Measurements from ENCODE around the gene PLAAT2.
"Not testable (repeated sequence)": the region's sequence is repeated elsewhere in the genome, so short reads cannot be mapped to it uniquely, and the experiment has no call there.

Gene PLAAT2

GRCh38 chr11:63532799-63533475 lies 30.2 kb downstream of the PLAAT2 start:
- peaks cover 3% of the 10 kb centered on the region for H3K4me1 ChIP-seq (ENCODE audit: insufficient read depth, poor library complexity, severe bottlenecking)
- TF ChIP-seq CTCF (IDR thresholded peaks at IDR 0.05; ENCODE audit: poor library complexity, severe bottlenecking) = no peak
- H3K27ac ChIP-seq (ENCODE audit: poor library complexity, severe bottlenecking) = no peak overlapping the region

GRCh38 chr11:63532117-63532516 lies 31.1 kb downstream of the PLAAT2 start:
- H3K4me1 ChIP-seq (ENCODE audit: insufficient read depth, poor library complexity, severe bottlenecking) = peaks cover 3% of the 10 kb centered on the region
- DNase-seq (ENCODE audit: low spot score) (no peak), ATAC-seq (ENCODE audit: low read depth) (no peak)
- H3K27me3 ChIP-seq (ENCODE audit: insufficient read depth, poor library complexity, severe bottlenecking) = no peaks in the 10 kb centered on the region
- H3K9me3 ChIP-seq (ENCODE audit: severe bottlenecking) = no peaks in the 10 kb centered on the region
- TF ChIP-seq CTCF (IDR thresholded peaks at IDR 0.05; ENCODE audit: poor library complexity, severe bottlenecking) = no peak
- no peaks in the 10 kb centered on the region for H3K36me3 ChIP-seq (ENCODE audit: low read depth)
- H3K27ac ChIP-seq (ENCODE audit: poor library complexity, severe bottlenecking) = no peak overlapping the region
- H3K4me3 ChIP-seq (ENCODE audit: severe bottlenecking) = no peak overlapping the region

More at GRCh38 chr11:63532799-63533475, 30.2 kb downstream of the PLAAT2 start:
- Histone ChIP-seq H3K27me3 (ENCODE audit: insufficient read depth, poor library complexity, severe bottlenecking) (no peaks in the 10 kb centered on the region), H3K9me3 (ENCODE audit: severe bottlenecking) (no peaks in the 10 kb centered on the region), H3K4me3 (ENCODE audit: severe bottlenecking) (no peak overlapping the region), H3K36me3 (ENCODE audit: low read depth) (no peaks in the 10 kb centered on the region)
- no peak for DNase-seq (ENCODE audit: low spot score)
- ATAC-seq (ENCODE audit: low read depth) = no peak

GRCh38 chr11:63531074-63531792 lies 31.9 kb downstream of the PLAAT2 start:
- DNase-seq (ENCODE audit: low spot score); H3K9me3 ChIP-seq (ENCODE audit: severe bottlenecking); H3K27me3 ChIP-seq (ENCODE audit: insufficient read depth, poor library complexity, severe bottlenecking); H3K36me3 ChIP-seq (ENCODE audit: low read depth); H3K4me1 ChIP-seq (ENCODE audit: insufficient read depth, poor library complexity, severe bottlenecking); H3K27ac ChIP-seq (ENCODE audit: poor library complexity, severe bottlenecking); H3K4me3 ChIP-seq (ENCODE audit: severe bottlenecking): not testable (repeated sequence)
- ATAC-seq (ENCODE audit: low read depth) = peak; percentile 78

- H3K4me1 ChIP-seq (ENCODE audit: insufficient read depth, poor library complexity, severe bottlenecking) = no peaks in the 10 kb centered on the region
- no peaks in the 10 kb centered on the region for H3K9me3 ChIP-seq (ENCODE audit: severe bottlenecking)
- H3K27me3 ChIP-seq (ENCODE audit: insufficient read depth, poor library complexity, severe bottlenecking) = no peaks in the 10 kb centered on the region
- H3K4me3 ChIP-seq (ENCODE audit: severe bottlenecking) = no peak overlapping the region
- H3K36me3 ChIP-seq (ENCODE audit: low read depth) = no peaks in the 10 kb centered on the region
- no peak for ATAC-seq (ENCODE audit: low read depth)
- DNase-seq (ENCODE audit: low spot score) = no peak
- H3K27ac ChIP-seq (ENCODE audit: poor library complexity, severe bottlenecking) = no peak overlapping the region
- TF ChIP-seq CTCF (IDR thresholded peaks at IDR 0.05; ENCODE audit: poor library complexity, severe bottlenecking) = no peak
These were observed 33.2 kb downstream of the PLAAT2 start for GRCh38 chr11:63530021-63530420.

GRCh38 chr11:63529373-63529772 lies 33.8 kb downstream of the PLAAT2 start:
- not testable (repeated sequence) for ATAC-seq (ENCODE audit: low read depth); H3K27ac ChIP-seq (ENCODE audit: poor library complexity, severe bottlenecking); H3K27me3 ChIP-seq (ENCODE audit: insufficient read depth, poor library complexity, severe bottlenecking); H3K9me3 ChIP-seq (ENCODE audit: severe bottlenecking); H3K36me3 ChIP-seq (ENCODE audit: low read depth); H3K4me1 ChIP-seq (ENCODE audit: insufficient read depth, poor library complexity, severe bottlenecking); H3K4me3 ChIP-seq (ENCODE audit: severe bottlenecking); DNase-seq (ENCODE audit: low spot score)

GRCh38 chr11:63528729-63529278 lies 34.4 kb downstream of the PLAAT2 start:
- ATAC-seq (ENCODE audit: low read depth); H3K27ac ChIP-seq (ENCODE audit: poor library complexity, severe bottlenecking); H3K4me1 ChIP-seq (ENCODE audit: insufficient read depth, poor library complexity, severe bottlenecking): not testable (repeated sequence)

GRCh38 chr11:63528156-63528555 lies 35.0 kb downstream of the PLAAT2 start:
- H3K4me1 ChIP-seq (ENCODE audit: insufficient read depth, poor library complexity, severe bottlenecking); DNase-seq (ENCODE audit: low spot score); H3K4me3 ChIP-seq (ENCODE audit: severe bottlenecking); ATAC-seq (ENCODE audit: low read depth); H3K27ac ChIP-seq (ENCODE audit: poor library complexity, severe bottlenecking); H3K9me3 ChIP-seq (ENCODE audit: severe bottlenecking); H3K27me3 ChIP-seq (ENCODE audit: insufficient read depth, poor library complexity, severe bottlenecking); H3K36me3 ChIP-seq (ENCODE audit: low read depth): not testable (repeated sequence)

More at GRCh38 chr11:63528729-63529278, 34.4 kb downstream of the PLAAT2 start:
- H3K36me3 ChIP-seq (ENCODE audit: low read depth); DNase-seq (ENCODE audit: low spot score); H3K27me3 ChIP-seq (ENCODE audit: insufficient read depth, poor library complexity, severe bottlenecking); H3K9me3 ChIP-seq (ENCODE audit: severe bottlenecking); H3K4me3 ChIP-seq (ENCODE audit: severe bottlenecking): not testable (repeated sequence)
